DND-41 (cell line): ENCODE measurements around the gene CCNB2.

Experiments
- EZH2 ChIP-seq: IDR thresholded peaks from 3 replicates; pipeline ENCODE4 v1.6.1; 2012; ENCODE audit warnings: borderline replicate concordance, low read depth, mild to moderate bottlenecking, moderate library complexity, low read length, inconsistent platforms; ENCODE audit not compliant: severe bottlenecking
- TF ChIP-seq, protein P1 (sequence below): IDR thresholded peaks from 2 replicates; pipeline ENCODE4 v1.5.1; 2012; ENCODE audit warnings: borderline replicate concordance, low read length, moderate library complexity, mild to moderate bottlenecking; ENCODE audit not compliant: poor library complexity, severe bottlenecking; ENCODE audit errors: extremely low read depth

DNA sequence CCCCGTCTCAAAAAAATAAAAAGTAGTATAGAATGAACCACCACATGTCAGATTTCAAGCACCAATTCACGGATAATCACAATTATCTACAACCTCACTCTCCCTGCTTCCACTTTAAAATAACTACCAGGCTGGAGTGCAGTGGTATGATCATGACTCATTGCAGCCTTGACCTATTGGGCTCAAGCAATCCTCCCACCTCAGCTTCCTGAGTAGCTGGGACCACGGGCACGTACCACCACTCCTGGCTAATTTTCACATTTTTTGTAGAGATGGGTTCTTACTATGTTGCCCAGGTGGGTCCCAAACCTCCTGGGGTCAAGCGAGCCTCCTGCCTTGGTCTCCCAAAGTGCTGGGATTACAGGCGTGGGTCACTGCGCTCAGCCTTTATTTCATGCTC is 63.6 kb downstream of the CCNB2 start:
- TF ChIP-seq, protein P1, sequence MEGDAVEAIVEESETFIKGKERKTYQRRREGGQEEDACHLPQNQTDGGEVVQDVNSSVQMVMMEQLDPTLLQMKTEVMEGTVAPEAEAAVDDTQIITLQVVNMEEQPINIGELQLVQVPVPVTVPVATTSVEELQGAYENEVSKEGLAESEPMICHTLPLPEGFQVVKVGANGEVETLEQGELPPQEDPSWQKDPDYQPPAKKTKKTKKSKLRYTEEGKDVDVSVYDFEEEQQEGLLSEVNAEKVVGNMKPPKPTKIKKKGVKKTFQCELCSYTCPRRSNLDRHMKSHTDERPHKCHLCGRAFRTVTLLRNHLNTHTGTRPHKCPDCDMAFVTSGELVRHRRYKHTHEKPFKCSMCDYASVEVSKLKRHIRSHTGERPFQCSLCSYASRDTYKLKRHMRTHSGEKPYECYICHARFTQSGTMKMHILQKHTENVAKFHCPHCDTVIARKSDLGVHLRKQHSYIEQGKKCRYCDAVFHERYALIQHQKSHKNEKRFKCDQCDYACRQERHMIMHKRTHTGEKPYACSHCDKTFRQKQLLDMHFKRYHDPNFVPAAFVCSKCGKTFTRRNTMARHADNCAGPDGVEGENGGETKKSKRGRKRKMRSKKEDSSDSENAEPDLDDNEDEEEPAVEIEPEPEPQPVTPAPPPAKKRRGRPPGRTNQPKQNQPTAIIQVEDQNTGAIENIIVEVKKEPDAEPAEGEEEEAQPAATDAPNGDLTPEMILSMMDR = no peak
- no peak for TF ChIP-seq EZH2
